DOHH2 (cell line): ENCODE measurements around the gene PPM1N.

ENCODE experiments used
- H3F3A ChIP-seq: fragments of 200-600 bp; sonication (generic), shearing (Covaris generic); 2 replicates; pipeline ENCODE4 v1.6.0; 2016; ENCODE audit warnings: antibody characterized with exemption, mild to moderate bottlenecking; ENCODE audit not compliant: control insufficient read depth, insufficient read depth
- H3K27ac ChIP-seq: fragments of 200-600 bp; sonication (generic); 2 replicates; pipeline ENCODE4 v1.5.1; 2014; ENCODE audit warnings: low read depth, mild to moderate bottlenecking, low read length, moderate library complexity
- H3K27me3 ChIP-seq: fragments of 200-600 bp; sonication (generic); 2 replicates; pipeline ENCODE4 v1.6.1; 2014; ENCODE audit warnings: mild to moderate bottlenecking, low read length, mixed read lengths; ENCODE audit not compliant: control insufficient read depth
- H3K36me3 ChIP-seq: fragments of 200-600 bp; sonication (generic); 2 replicates; pipeline ENCODE4 v1.6.1; 2014; ENCODE audit warnings: mild to moderate bottlenecking, low read length, moderate library complexity, mixed read lengths; ENCODE audit not compliant: control insufficient read depth
- H3K4me1 ChIP-seq: fragments of 200-600 bp; sonication (generic); 2 replicates; pipeline ENCODE4 v1.6.1; 2014; ENCODE audit warnings: mild to moderate bottlenecking, low read length, mixed read lengths; ENCODE audit not compliant: control insufficient read depth
- H3K4me2 ChIP-seq: fragments of 200-600 bp; sonication (generic); 2 replicates; pipeline ENCODE4 v1.6.0; 2014; ENCODE audit warnings: mild to moderate bottlenecking, low read length, moderate library complexity
- H3K4me3 ChIP-seq: fragments of 200-600 bp; sonication (generic); 2 replicates; pipeline ENCODE4 v1.5.1; 2014; ENCODE audit warnings: mild to moderate bottlenecking, low read length, mixed read lengths
- H3K79me2 ChIP-seq: fragments of 200-600 bp; sonication (generic); 2 replicates; pipeline ENCODE4 v1.6.1; 2014; ENCODE audit warnings: mild to moderate bottlenecking, low read length, mixed read lengths; ENCODE audit not compliant: control insufficient read depth
- H3K9me2 ChIP-seq: fragments of 200-600 bp; sonication (generic); replicated peaks from 2 replicates; pipeline ENCODE4 v1.6.1; 2014; ENCODE audit warnings: mild to moderate bottlenecking, low read length, mixed read lengths; ENCODE audit not compliant: control insufficient read depth
- H3K9me3 ChIP-seq: fragments of 200-600 bp; sonication (generic); 2 replicates; pipeline ENCODE4 v1.6.1; 2014; ENCODE audit warnings: antibody characterized with exemption, low read length, mixed read lengths; ENCODE audit not compliant: control insufficient read depth, insufficient read depth
- H4K20me1 ChIP-seq: fragments of 200-600 bp; sonication (generic); 2 replicates; pipeline ENCODE4 v1.6.0; 2014; ENCODE audit warnings: low read depth, mild to moderate bottlenecking, antibody characterized with exemption, low read length, moderate library complexity; ENCODE audit not compliant: control insufficient read depth, insufficient read depth
- EZH2phosphoT487 ChIP-seq: fragments of 200-600 bp; sonication (generic); IDR thresholded peaks from 2 replicates; pipeline ENCODE4 v1.6.1; 2017; ENCODE audit warnings: borderline replicate concordance, mild to moderate bottlenecking, antibody characterized with exemption, low read length, moderate library complexity, mixed read lengths
- TF ChIP-seq, protein P1 (sequence below): fragments of 200-600 bp; sonication (generic); IDR thresholded peaks from one replicate; pipeline ENCODE4 v1.5.1; 2014; ENCODE audit warnings: antibody characterized with exemption, mild to moderate bottlenecking, low read depth, low read length; ENCODE audit not compliant: poor library complexity, severe bottlenecking

PPM1N gene

DNA sequence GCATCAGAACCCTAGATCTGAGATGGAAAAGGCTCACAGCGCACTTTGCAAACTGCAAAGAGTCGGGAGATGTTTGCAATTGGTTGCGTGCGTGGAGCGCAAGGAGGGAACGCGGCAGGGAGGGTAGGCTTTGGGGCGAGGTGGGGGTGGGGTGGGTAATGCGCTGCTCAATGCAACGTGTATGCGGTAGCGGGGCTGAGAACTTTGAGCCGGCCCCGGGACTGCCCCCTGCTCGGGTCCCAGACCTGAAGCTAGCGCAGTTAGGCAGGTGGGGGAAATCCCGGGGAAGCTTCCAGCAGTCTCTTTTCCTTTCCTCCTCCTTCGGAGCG is 29.5 kb upstream of the PPM1N start:
- peaks cover 6% of the 10 kb centered on the region for H3K79me2 ChIP-seq
- H4K20me1 ChIP-seq, result no peaks in the 10 kb centered on the region
- no peaks in the 10 kb centered on the region for H3K9me3 ChIP-seq
- H3K9me2 ChIP-seq, result no peaks in the 10 kb centered on the region
- peaks cover 3% of the 10 kb centered on the region; the same call in 1 of the 2 replicates for H3F3A ChIP-seq
- H3K4me1 ChIP-seq, result peaks cover 31% of the 10 kb centered on the region
- H3K4me3 ChIP-seq, result peak overlapping the region; percentile 81
- no peak for TF ChIP-seq EZH2phosphoT487
- TF ChIP-seq, protein P1, sequence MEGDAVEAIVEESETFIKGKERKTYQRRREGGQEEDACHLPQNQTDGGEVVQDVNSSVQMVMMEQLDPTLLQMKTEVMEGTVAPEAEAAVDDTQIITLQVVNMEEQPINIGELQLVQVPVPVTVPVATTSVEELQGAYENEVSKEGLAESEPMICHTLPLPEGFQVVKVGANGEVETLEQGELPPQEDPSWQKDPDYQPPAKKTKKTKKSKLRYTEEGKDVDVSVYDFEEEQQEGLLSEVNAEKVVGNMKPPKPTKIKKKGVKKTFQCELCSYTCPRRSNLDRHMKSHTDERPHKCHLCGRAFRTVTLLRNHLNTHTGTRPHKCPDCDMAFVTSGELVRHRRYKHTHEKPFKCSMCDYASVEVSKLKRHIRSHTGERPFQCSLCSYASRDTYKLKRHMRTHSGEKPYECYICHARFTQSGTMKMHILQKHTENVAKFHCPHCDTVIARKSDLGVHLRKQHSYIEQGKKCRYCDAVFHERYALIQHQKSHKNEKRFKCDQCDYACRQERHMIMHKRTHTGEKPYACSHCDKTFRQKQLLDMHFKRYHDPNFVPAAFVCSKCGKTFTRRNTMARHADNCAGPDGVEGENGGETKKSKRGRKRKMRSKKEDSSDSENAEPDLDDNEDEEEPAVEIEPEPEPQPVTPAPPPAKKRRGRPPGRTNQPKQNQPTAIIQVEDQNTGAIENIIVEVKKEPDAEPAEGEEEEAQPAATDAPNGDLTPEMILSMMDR, result no peak
- peak overlapping the region; percentile 87 for H3K4me2 ChIP-seq
- H3K27me3 ChIP-seq, result peaks cover 22% of the 10 kb centered on the region
- H3K27ac ChIP-seq, result peak overlapping the region; percentile 46
- H3K36me3 ChIP-seq, result no peaks in the 10 kb centered on the region

DNA sequence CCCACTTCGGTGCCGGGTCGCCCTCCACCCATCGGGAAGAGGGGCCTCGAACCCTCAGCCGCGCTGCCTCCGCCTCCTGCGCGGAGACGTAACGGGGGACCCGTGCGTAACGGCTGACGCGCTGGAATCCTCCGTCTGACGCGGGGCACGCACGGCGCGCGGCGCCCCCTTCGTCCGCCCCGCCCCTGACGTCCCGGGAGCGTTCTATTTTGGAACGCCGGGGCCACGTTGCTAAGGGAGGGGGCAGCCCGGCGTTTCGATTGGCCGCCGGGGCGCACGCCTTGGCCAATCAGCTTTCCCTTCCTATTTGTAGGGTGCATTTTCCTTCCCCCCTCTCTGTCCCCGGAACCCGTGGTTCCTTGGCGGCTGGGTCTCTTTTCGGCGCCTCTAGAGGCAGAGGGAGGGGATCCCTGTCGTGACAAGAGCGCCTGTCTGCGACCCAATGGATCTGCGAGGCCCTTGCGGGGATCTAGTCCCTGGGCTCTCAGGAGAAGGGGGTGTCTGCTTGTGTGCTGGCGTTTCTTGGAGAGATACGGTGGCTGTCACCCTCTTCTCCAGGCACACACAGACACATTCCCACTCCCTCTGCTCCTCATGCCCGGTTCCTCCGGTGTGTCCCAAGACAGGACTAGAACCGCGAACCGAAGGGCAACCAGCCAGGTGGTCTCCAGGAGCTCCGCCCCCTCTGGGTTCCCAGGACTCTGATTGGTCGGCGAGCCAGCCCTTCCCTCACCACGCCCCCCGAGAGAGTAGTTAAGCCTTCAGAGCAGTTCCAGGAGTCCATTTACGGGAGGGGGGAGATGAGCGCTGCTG is 28.9 kb upstream of the PPM1N start:
- Histone ChIP-seq H3K79me2 (peaks cover 6% of the 10 kb centered on the region), H3K9me2 (no peaks in the 10 kb centered on the region), H3F3A (peaks cover 3% of the 10 kb centered on the region; the same call in 1 of the 2 replicates), H3K36me3 (no peaks in the 10 kb centered on the region), H4K20me1 (no peaks in the 10 kb centered on the region), H3K4me1 (peaks cover 31% of the 10 kb centered on the region), H3K27me3 (peaks cover 24% of the 10 kb centered on the region), H3K4me3 (peak overlapping the region; percentile 81), H3K9me3 (no peaks in the 10 kb centered on the region), H3K27ac (peak overlapping the region; percentile 77), H3K4me2 (peak overlapping the region; percentile 87)
- TF ChIP-seq, protein P1, result peak; percentile 24
- no peak for TF ChIP-seq EZH2phosphoT487

DNA sequence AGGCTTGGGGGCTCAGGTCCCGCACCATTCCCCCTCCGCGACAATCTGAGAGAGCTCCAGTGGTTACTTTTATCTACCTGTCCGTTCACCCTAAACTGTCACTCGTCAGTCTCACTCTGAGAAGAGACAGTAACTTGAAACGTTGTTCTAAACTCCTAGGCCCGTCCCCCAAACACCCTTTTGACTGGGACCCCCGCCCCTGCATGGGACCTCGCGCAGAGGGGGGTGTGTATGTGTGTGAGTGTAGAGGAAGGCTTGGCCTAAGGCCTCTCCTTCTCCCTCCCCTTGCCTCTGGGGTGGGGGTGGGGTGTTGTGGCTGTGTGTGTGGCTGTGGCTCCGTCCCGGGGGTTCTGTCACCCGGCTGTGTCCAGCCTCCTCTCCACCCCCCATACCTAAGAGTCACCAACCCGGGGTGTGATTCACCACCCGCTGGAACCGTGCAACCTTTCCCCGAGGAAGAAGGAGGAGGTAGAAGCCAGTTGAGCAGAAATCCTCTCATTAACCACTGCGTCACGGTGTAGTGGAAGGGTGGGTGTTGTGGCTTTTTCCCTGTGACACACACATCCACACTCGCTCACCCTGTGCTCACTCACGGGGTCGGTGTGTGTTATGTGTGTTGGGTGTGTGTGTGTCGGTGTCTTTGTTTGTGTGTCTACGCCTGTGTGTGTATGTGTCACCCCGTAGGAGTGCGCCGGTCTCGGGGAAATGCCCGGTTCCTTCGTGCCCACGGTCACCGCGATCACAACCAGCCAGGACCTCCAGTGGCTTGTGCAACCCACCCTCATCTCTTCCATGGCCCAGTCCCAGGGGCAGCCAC is 28.1 kb upstream of the PPM1N start:
- Histone ChIP-seq H3K4me1 (peaks cover 30% of the 10 kb centered on the region), H3K9me3 (no peaks in the 10 kb centered on the region), H4K20me1 (no peaks in the 10 kb centered on the region), H3K27me3 (peaks cover 21% of the 10 kb centered on the region), H3K4me3 (peak overlapping the region; percentile 81), H3F3A (peaks cover 3% of the 10 kb centered on the region; the same call in 1 of the 2 replicates), H3K79me2 (peaks cover 6% of the 10 kb centered on the region), H3K27ac (peak overlapping the region; percentile 77; the same call in 1 of the 2 replicates), H3K4me2 (peak overlapping the region; percentile 87), H3K36me3 (no peaks in the 10 kb centered on the region), H3K9me2 (no peaks in the 10 kb centered on the region)
- TF ChIP-seq, protein P1, result no peak
- no peak for TF ChIP-seq EZH2phosphoT487
